ENCODE results near the gene CAPN8. TPM values are rescaled to one million over a fixed set of nuclear protein-coding genes. Genes with fewer than 3 reads are reported as not detected.

The CAPN8 gene
- polyA plus RNA-seq, 10 donors = 0.22 to 0.62 (median 0.53) TPM; not detected in 1

GRCh38 chr1:223703668-223704013 lies 38.1 kb upstream of the CAPN8 start:
- DNase-seq = no peak

GRCh38 chr1:223702735-223703667 lies 37.5 kb upstream of the CAPN8 start:
- DNase-seq = no peak

- peak in 2 of 3 donors; percentile 39 to 95 for DNase-seq
These were observed 35.6 kb upstream of the CAPN8 start for GRCh38 chr1:223700942-223701637.

GRCh38 chr1:223700388-223700918 lies 35.0 kb upstream of the CAPN8 start:
- no peak for DNase-seq

- DNase-seq = no peak
These were observed 30.4 kb upstream of the CAPN8 start for GRCh38 chr1:223695941-223696340.

- no peak for DNase-seq
These were observed 29.6 kb upstream of the CAPN8 start for GRCh38 chr1:223695014-223695548.

GRCh38 chr1:223691121-223691520 lies 25.6 kb upstream of the CAPN8 start:
- no peak for DNase-seq

- no peak for DNase-seq
These were observed 18.9 kb upstream of the CAPN8 start for GRCh38 chr1:223684488-223684792.

- peak; percentile 49 to 79 (median 69) for DNase-seq
These were observed 18.3 kb upstream of the CAPN8 start for GRCh38 chr1:223683586-223684487.

GRCh38 chr1:223682502-223682901 lies 17.0 kb upstream of the CAPN8 start:
- no peak for DNase-seq

- DNase-seq = no peak
These were observed 14.7 kb upstream of the CAPN8 start for GRCh38 chr1:223680188-223680587.

- DNase-seq = no peak
These were observed 13.3 kb upstream of the CAPN8 start for GRCh38 chr1:223678841-223679240.

GRCh38 chr1:223674119-223674890 lies 8.8 kb upstream of the CAPN8 start:
- DNase-seq = no peak

GRCh38 chr1:223670458-223671159 lies 5.1 kb upstream of the CAPN8 start:
- DNase-seq = no peak

GRCh38 chr1:223669003-223669795 lies 3.7 kb upstream of the CAPN8 start:
- no peak for DNase-seq

- DNase-seq = no peak
These were observed 2.1 kb upstream of the CAPN8 start for GRCh38 chr1:223667484-223668182.

GRCh38 chr1:223664106-223664505 lies 1.4 kb downstream of the CAPN8 start:
- DNase-seq = no peak

GRCh38 chr1:223662943-223663342 lies 2.6 kb downstream of the CAPN8 start:
- no peak for DNase-seq

GRCh38 chr1:223659711-223660110 lies 5.8 kb downstream of the CAPN8 start:
- DNase-seq = no peak

Data from muscle of back (tissue), 11 donors.